Right hindlimb (tissue), 1 donor: Measurements from ENCODE around the gene TPBG.
"Not testable (repeated sequence)": the region's sequence is repeated elsewhere in the genome, so short reads cannot be mapped to it uniquely, and the experiment has no call there.

Source experiments
- DNase-seq: peaks from one replicate; pipeline ENCODE4 v3.0.0-alpha.2; 2018

TPBG gene

DNA sequence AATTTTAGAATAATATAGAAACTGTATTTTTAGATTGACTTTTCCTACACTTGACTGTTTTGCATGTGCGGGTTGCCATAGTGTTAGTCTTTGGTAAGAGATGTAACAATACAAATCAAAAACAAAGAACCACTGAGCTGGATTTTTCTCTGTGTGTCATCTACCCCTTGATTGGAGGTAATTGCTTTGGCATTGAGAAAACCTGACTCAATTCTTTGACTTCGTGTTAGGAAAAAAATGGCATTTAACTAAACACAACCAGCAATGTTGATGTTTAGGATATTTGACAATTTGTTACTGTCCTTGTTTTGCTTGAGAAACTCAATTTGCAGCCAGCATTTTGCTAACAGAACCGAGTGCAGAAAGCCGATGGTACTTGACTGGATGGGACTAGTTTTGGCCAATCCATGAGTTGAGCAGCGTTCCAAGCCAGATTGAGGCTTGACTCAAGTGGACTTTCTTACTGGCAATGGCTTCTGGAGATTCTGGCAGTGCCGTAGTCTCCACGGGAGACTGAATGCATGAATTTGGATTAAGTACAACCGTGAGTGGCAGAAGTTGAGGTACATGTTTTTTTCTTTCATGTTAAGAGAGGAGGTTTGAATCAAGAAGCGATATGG is 17.1 kb downstream of the TPBG start:
- DNase-seq = no peak

DNA sequence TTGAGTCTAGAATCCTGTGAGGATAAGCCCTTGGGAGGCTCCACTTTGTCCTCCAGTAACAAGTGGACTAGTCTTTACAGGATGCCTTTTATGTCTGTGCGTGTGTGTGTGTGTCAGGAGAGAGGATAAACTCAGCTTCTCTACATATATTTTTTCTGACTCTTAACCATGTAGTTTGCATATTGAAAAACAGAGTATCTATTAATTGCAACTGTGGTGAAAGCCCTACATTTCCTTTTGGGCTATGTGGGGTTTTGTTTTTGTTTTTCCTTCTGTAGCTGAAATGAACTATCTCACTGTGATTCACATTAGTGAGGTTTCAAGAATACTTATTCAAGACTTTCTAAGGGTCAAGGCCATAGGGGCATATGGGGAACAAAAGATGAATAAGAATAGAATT is 17.7 kb downstream of the TPBG start:
- DNase-seq = no peak

DNA sequence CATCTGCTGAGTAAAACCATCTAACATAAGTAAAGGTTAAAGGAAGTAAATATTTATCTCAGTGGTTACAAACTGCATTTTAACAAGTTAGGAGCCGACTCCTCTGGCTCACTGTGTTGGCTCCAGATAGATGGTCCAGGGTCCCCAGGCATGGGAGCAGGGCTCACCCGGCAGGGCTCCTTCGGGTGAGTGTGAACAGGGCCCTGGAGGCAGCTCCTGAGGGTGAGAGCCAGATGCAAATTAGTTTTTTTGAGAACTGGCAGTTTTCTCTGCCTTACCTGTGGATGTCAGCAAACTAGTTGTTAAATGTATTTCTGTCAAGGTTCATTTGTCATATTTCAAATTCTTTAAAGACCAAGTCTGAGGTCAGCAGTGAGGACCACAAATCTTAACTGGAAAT is 21.5 kb downstream of the TPBG start:
- no peak for DNase-seq

DNA sequence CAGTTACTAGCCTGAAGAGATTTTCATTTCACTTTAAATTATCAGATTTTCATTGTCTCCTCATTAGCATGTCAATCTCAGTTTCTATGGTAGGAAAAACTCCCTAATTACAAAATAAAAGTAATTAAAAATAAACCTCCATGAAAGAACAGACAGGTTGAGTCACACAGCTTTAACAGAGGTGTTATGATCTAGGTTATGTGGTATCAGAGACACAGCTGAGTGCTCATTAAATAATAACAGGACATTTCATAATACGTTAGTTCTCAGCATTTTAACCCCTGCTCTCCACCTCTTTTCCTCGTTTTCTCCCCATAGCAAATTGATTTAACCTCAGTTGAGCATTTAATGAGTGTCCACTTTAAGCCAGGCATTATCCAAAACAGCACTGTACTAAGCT is 21.9 kb downstream of the TPBG start:
- no peak for DNase-seq

DNA sequence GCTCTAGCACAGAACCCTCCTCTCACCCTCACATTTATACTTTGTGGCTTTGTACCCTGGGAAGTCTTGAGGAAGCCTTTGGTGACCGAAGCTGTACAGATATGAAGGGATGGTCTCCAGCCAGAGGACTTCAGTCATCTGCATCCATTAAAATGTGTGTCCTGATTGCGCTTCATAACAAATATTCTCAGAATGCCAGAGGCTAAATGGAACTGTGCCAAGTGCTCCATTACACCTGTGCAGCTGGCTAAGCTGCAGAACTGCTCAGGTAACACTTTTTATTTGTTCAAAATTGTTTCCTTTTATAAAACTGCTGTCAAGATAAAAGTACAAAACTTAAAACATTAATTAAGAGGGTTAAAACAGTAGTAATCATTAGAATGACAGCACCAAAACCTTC is 22.3 kb downstream of the TPBG start:
- no peak for DNase-seq

DNA sequence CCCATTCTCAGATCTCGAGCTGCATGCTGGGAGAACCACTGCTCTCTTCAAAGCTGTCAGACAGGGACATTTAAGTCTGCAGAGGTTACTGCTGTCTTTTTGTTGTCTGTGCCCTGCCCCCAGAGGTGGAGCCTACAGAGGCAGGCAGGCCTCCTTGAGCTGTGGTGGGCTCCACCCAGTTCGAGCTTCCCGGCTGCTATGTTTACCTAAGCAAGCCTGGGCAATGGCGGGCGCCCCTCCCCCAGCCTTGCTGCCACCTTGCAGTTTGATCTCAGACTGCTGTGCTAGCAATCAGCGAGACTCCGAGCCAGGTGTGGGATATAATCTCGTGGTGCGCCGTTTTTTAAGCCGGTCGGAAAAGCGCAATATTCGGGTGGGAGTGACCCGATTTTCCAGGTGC is 31.2 kb downstream of the TPBG start:
- DNase-seq = not testable (repeated sequence)

DNA sequence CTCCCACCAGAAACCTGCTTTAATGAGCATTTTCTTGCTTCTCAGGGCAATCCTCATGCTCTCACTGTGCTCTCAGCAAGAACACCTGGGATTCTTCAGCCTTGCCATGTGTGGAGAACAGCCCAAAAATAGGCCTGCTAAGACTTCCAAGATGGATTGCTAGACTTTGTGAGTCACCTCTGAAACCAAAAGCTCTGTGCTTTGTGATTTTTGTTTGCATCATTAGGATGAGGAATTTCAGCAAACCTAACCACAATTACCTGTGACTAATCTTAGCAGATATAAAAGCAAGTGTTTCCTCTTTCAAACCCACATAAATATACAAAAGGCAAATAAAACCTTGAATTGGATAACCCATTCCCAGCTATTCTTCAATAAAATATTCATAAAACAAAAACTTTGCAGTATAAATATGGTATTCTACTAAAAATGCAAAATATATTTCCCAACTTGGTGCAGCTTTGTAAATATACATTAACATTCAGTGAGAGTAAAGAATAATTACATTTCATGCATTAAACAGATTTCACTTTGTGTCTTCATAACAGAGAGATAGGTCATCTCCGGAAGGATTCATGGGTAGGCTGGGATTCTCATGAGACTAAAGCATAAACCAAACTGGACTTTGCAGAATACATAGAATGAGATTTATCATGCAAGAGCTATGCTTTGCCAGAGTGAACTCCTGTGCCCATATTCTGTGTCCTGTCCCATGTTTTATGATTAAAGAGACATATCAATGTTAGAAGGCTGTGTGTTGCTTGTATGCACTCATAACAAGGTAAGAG is 33.5 kb downstream of the TPBG start:
- no peak for DNase-seq

DNA sequence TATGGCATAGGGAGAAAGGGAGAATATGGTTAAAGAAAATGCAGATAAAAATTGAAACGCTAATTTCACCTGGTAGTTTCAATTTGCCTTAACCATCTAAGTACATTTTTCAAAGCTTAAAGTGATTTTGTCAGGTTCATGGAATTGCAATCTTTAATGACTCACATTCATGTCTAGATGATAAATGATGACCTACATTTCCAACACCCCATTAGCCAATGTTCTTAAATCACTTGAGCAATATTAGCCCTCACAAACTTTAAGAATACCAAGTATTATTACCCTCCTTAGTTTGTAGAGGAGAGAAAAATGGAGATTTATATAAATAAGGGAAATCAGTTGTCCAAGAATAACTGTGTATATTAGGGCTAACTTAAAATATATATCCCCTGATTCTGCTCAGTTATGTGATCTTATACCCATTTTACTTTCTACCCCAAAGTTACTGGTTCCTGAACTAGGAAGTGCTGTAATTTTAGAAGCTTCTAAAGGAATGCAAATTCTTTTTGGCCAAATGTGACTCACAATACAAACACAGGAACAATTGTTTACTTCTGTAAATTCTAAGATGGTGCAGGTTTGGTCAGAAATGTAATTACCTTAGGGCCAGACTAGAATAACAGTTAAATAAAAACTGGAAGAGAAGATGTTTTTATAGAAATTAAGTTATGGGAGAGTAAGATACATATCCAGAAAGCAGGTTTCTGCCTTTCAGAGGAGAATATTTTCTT is 34.5 kb downstream of the TPBG start:
- no peak for DNase-seq

DNA sequence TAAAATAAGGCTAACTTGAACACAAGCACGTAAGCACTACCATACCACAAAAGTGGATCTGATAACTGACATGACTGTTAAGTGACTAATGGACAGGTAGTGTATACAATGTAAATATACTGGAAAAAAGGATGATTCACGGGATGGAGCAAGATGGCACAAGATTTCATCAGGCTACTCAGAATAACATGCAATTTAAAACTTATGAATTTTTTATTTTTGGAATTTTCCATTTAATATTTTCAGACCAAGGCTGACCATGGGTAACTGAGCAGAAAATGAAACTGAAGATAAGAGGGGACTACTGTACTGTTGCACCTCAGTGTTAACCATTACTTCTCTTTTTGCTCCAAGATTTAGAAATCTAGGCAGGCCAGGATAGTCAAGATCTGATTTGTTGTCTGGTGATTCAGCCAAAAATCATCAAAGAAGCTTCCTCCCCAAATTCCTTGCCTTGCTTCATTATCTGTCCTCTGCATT is 45.4 kb downstream of the TPBG start:
- no peak for DNase-seq

DNA sequence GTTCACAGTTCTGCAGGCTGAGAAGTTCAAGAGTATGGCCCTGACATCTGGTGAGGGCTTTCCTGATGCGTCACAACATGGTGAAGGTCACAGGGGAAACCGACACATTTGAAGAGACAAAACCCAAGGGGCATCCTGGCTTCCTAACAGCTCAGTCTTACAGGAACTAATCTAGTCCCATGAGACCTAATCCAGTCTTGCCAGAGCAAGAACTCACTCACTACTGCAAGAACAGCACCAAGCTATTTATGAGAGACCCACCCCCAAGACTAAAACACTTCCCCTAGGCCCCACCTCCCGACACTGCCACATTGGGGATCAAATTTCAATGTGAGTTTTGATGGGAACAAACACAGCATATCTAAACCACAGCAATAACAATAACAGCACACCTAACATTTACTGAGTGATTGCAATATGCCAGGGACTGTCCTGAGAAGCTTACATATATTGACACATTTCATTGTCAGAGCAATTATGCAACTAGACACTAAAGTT is 46.6 kb downstream of the TPBG start:
- no peak for DNase-seq

DNA sequence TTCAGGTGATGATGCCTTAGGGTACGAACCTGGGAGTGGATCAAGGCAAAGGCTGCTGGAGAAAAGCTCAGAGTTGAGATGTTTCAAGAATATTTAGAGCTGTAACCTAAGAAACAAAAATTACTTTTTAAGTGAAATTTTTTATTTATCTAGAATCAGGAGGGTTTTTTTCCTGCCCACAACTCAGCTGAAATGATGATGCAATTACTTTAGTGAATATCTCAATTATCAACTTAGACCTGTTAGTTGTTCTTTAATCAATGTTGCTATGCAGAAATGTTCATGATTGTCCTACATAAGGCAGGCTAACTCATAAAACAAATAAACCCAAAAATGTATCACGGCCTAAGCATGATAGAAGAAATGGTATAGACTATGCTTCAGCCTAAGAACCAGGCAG is 50.3 kb downstream of the TPBG start:
- no peak for DNase-seq

DNA sequence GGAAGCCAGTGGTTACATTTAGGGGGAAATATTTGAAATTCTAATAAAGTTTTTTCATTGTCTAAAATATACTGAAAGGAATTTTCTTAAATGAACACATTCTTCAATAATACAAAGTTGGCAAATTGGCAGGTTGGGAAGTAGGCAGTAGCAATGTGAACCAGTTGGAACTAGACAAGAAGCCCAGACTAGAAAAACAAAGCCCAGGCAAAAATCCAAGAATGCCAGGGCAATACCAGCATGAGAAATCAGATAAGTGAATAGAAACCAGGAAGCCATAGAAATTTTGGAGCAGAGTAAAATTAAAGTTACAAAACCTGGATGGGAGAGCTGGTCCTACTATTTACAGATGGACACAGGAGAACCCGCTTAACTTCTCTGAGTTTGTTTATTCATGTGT is 52.2 kb downstream of the TPBG start:
- no peak for DNase-seq

DNA sequence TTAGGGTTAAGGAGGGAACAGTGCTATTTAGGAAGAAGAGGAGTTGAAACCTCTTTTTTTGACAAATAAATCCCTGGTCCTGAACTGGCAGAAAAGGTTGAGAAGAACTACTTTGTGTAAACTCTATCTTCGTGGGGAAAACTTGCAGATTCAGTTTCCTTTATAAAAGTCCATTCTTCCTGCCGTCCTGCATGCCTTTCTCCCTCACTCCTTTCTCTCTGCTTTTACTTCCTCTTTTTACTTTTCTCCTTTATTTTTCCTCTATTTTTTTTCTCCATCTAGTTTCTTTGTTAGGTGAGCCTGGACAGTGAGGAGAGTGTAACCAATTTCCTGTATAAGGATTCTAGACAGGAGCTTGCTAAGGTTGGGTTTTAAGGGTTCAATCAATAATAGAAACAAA is 52.7 kb downstream of the TPBG start:
- DNase-seq = no peak
